A673 (cell line): ENCODE data around the gene PCDHGB2. TPM values are rescaled to one million over a fixed set of nuclear protein-coding genes. Genes with fewer than 3 reads are reported as not detected.
"Not testable (repeated sequence)": the region's sequence is repeated elsewhere in the genome, so short reads cannot be mapped to it uniquely, and the experiment has no call there.

Experiments
- BruUV-seq: library from RNA; stranded (reverse); fragments of 400-500 nt; replicated peaks from 2 replicates; lab custom pipeline; 2021; lab: Mats Ljungman, UMichigan
- CTCF ChIA-PET: fragments of 300-600 bp; sonication (Branson Sonifier 250); formaldehyde crosslinking; loops from one replicate; lab custom pipeline; 2022; ENCODE audit warnings: antibody characterized with exemption; lab: Charles Lee
- POLR2A ChIA-PET: fragments of 300-600 bp; sonication (Branson Sonifier 250); formaldehyde crosslinking; loops from one replicate; lab custom pipeline; 2022; ENCODE audit warnings: antibody characterized with exemption; ENCODE audit not compliant: low non-redundant PET; lab: Charles Lee
- DNase-seq: peaks from one replicate; pipeline ENCODE4 v3.0.0-alpha.2; 2015; ENCODE audit warnings: low spot score
- H3K27ac ChIP-seq: fragments of 200-600 bp; sonication (generic); 2 replicates; pipeline ENCODE4 v1.5.1; 2016; ENCODE audit warnings: mixed run types, low read depth, mild to moderate bottlenecking, mixed read lengths, antibody characterized with exemption, low read length; ENCODE audit not compliant: poor library complexity, severe bottlenecking
- H3K27me3 ChIP-seq: fragments of 200-600 bp; sonication (generic); replicated peaks from 2 replicates; pipeline ENCODE4 v1.6.1; 2017; ENCODE audit warnings: mixed run types, low read depth, mild to moderate bottlenecking, mixed read lengths, antibody characterized with exemption, low read length; ENCODE audit not compliant: insufficient read depth, poor library complexity
- H3K36me3 ChIP-seq: fragments of 200-600 bp; sonication (generic); 2 replicates; pipeline ENCODE4 v1.6.1; 2016; ENCODE audit warnings: mixed run types, mild to moderate bottlenecking, mixed read lengths, antibody characterized with exemption, low read length; ENCODE audit not compliant: insufficient read depth, poor library complexity, severe bottlenecking
- H3K4me1 ChIP-seq: fragments of 200-600 bp; sonication (generic); 2 replicates; pipeline ENCODE4 v1.6.1; 2017; ENCODE audit warnings: mixed run types, mild to moderate bottlenecking, mixed read lengths, antibody characterized with exemption, low read length; ENCODE audit not compliant: insufficient read depth, poor library complexity, severe bottlenecking
- H3K4me3 ChIP-seq: fragments of 200-600 bp; sonication (generic); 2 replicates; pipeline ENCODE4 v1.5.1; 2016; ENCODE audit warnings: low read depth, mixed run types, mild to moderate bottlenecking, mixed read lengths, low read length; ENCODE audit not compliant: poor library complexity, severe bottlenecking
- H3K9me3 ChIP-seq: fragments of 200-600 bp; sonication (generic); 2 replicates; pipeline ENCODE4 v1.6.1; 2016; ENCODE audit warnings: mixed run types, low read depth, mild to moderate bottlenecking, mixed read lengths, antibody characterized with exemption, low read length; ENCODE audit not compliant: poor library complexity, severe bottlenecking
- EZH2 ChIP-seq: fragments of 200-600 bp; sonication (generic); IDR thresholded peaks from 2 replicates; pipeline ENCODE4 v1.6.1; 2017; ENCODE audit warnings: borderline replicate concordance, low read depth, mild to moderate bottlenecking, mixed read lengths, antibody characterized with exemption, low read length; ENCODE audit not compliant: poor library complexity, severe bottlenecking
- intact Hi-C: fragments of 100-400 bp; cut with micrococcal nuclease; formaldehyde crosslinking; loops from one replicate; pipeline ENCODE4 v1.10.0; 2022; ENCODE audit not compliant: unreplicated experiment
- total RNA-seq: library from RNA; stranded (reverse); gene quantifications from 2 replicates; pipeline ENCODE4 v1.2.3, GENCODE V29; 2021
- TF ChIP-seq, protein P1 (sequence below): fragments of 300-800, 200-600 bp; sonication (generic); conservative IDR thresholded peaks from 2 replicates; pipeline ENCODE4 v1.5.1; 2017; ENCODE audit warnings: low read depth, mild to moderate bottlenecking, antibody characterized with exemption, low read length, moderate library complexity, mixed read lengths

PCDHGB2 gene
- total RNA-seq, 1 experiment from 2014 or later = 6.5 TPM

DNA sequence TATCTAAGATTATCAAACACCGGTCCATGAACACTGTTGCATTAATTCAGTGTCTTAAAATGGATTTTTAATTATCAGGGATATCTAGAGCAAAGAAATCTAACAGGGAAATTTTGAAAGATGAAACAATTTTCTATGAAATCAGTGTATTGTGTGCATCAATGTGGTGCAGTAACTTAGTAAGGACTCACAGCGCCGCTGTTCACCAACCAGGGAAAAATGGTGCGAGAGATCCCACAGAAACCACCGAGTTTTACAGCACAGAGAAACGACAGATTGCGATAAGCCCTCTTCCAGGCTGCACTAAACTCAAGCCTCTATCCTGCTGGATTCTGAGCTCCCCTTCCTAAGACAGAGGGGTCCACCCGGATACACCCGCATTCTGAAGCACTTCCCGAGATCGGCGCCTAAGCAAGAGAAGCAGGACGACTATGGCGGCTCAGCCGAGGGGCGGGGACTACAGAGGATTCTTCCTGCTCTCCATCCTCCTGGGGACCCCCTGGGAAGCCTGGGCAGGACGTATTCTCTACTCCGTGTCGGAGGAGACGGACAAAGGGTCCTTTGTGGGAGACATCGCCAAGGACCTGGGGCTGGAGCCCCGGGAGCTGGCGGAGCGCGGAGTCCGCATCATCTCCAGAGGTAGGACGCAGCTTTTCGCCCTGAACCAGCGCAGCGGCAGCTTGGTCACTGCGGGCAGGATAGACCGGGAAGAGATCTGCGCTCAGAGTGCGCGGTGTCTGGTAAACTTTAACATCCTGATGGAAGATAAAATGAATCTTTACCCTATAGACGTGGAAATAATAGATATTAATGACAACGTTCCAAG, 22.9 kb downstream of the PCDHGB2 start, which contains the start of gene PCDHGA7:
Gene PCDHGA7 (plus strand): TSS at position 274 of the 826 bp plus-strand sequence. CDS start 158 bp downstream, at position 432.
- Histone ChIP-seq H3K27ac (peak within 1 kb of the TSS; percentile 65), H3K27me3 (no peaks in the 10 kb centered on the region), H3K4me3 (peak within 1 kb of the TSS; percentile 47), H3K4me1 (no peaks in the 10 kb centered on the region), H3K9me3 (peaks cover 47% of the 10 kb centered on the region), H3K36me3 (no peaks in the 10 kb centered on the region)
- ChIA-PET CTCF (no interaction called here), POLR2A (no interaction called here)
- intact Hi-C loops = no loop called here
- TSS peak; percentile 13 for BruUV-seq
- TF ChIP-seq, protein P1, sequence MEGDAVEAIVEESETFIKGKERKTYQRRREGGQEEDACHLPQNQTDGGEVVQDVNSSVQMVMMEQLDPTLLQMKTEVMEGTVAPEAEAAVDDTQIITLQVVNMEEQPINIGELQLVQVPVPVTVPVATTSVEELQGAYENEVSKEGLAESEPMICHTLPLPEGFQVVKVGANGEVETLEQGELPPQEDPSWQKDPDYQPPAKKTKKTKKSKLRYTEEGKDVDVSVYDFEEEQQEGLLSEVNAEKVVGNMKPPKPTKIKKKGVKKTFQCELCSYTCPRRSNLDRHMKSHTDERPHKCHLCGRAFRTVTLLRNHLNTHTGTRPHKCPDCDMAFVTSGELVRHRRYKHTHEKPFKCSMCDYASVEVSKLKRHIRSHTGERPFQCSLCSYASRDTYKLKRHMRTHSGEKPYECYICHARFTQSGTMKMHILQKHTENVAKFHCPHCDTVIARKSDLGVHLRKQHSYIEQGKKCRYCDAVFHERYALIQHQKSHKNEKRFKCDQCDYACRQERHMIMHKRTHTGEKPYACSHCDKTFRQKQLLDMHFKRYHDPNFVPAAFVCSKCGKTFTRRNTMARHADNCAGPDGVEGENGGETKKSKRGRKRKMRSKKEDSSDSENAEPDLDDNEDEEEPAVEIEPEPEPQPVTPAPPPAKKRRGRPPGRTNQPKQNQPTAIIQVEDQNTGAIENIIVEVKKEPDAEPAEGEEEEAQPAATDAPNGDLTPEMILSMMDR = peak; percentile 56
- no peak for TF ChIP-seq EZH2
- DNase-seq = peak; percentile 68

GRCh38 chr5:141383345-141383744, 23.6 kb downstream of the PCDHGB2 start:
- Histone ChIP-seq H3K36me3 (no peaks in the 10 kb centered on the region), H3K27ac (peak overlapping the region; percentile 65), H3K4me3 (peak overlapping the region; percentile 47), H3K4me1 (no peaks in the 10 kb centered on the region), H3K27me3 (no peaks in the 10 kb centered on the region), H3K9me3 (peaks cover 48% of the 10 kb centered on the region)
- CTCF ChIA-PET = no interaction called here
- TF ChIP-seq, protein P1 = no peak
- TF ChIP-seq EZH2 = no peak
- intact Hi-C loops = no loop called here
- POLR2A ChIA-PET = no interaction called here
- no TSS peak for BruUV-seq
- DNase-seq = no peak

- no TSS peak for BruUV-seq
- H3K4me3 ChIP-seq = no peak overlapping the region
- no peaks in the 10 kb centered on the region for H3K36me3 ChIP-seq
- no peak for DNase-seq
- ChIA-PET CTCF (no interaction called here), POLR2A (no interaction called here)
- no peak overlapping the region for H3K27ac ChIP-seq
- TF ChIP-seq EZH2 = no peak
- TF ChIP-seq, protein P1 = no peak
- no peaks in the 10 kb centered on the region for H3K4me1 ChIP-seq
- intact Hi-C loops = no loop called here
- peaks cover 57% of the 10 kb centered on the region for H3K9me3 ChIP-seq
- no peaks in the 10 kb centered on the region for H3K27me3 ChIP-seq
These were observed 24.9 kb downstream of the PCDHGB2 start for GRCh38 chr5:141384471-141385267.

DNA sequence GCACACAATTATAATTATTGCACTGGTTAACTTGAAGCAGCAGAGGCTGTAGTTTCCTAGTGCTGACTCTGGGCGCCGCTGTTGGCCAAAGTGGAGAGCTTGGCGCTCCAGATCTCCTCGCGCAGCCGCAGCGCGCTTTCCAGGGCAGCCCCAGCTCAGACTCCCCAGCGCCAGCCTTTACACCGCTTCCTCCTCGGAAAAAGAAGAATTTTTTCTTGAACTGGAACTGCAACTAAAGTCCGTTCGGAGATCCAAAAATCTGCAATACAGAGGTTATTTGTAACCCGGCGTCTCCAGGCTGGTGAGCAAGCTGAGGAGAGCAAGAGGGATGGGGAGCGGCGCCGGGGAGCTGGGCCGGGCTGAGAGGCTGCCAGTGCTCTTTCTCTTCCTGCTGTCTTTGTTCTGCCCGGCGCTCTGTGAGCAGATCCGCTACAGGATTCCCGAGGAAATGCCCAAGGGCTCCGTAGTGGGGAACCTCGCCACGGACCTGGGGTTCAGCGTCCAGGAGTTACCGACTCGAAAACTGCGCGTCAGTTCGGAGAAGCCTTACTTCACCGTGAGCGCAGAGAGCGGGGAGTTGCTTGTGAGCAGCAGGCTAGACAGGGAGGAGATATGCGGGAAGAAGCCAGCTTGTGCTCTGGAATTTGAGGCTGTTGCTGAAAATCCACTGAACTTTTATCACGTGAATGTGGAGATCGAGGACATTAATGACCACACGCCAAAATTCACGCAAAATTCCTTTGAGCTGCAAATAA, 27.9 kb downstream of the PCDHGB2 start, which contains the start of gene PCDHGB4:
Gene PCDHGB4 (plus strand): TSS at position 142 of the 755 bp plus-strand sequence. CDS start 187 bp downstream, at position 329.
- BruUV-seq, H3K4me3 ChIP-seq, POLR2A ChIA-PET, CTCF ChIA-PET, H3K27ac ChIP-seq, DNase-seq, H3K4me1 ChIP-seq, H3K36me3 ChIP-seq, intact Hi-C loops, H3K27me3 ChIP-seq: not testable (repeated sequence)
- H3K9me3 ChIP-seq = peaks cover 70% of the 10 kb centered on the region
